GM18498 (cell line): Measurements from ENCODE around the gene GJA5.

ENCODE experiments used
- ATAC-seq: cut with Tn5 transposase; IDR thresholded peaks from one replicate; pipeline ENCODE4 v1.9.1; 2021; ENCODE audit warnings: mild to moderate bottlenecking, moderate library complexity; ENCODE audit not compliant: unreplicated experiment

Gene GJA5

DNA sequence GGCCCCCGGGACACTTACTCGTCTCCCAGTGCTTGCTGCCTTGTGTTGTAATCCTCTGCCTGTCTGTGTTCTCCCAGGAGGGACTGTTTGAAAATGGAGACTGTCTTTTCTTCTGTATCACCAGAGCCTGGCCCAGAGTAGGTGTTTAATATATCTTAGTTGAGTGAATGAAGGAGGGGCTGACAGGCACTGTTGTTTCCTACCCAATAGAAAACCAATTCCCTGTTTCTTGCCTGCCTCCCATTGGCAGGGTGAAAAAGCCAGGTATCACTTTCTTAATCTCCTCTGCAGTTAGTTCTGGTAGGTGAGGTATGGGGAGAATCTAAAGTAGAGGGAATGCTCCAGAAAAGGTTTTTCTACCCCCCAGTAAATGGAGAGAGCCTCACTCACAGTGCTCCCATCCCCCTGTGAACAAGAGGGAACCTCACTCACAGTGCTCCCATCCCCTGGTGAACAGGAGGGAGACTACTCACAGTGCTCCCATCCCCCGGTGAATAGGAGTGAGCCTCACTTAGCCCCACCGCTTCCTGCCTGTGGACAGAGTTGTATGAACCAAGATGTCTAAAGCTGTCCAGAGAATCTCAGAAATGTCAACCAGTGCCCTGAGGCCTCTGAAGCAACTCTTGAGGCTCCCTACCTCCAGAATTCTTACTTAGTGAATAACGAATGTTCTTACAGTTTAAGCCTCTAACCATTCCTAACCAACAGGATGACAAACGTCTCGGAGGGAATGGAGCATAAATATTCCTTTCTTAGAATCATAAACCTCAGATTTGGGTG, at the start of gene GJA5:
GJA5 (minus strand) TSS at position 122 of the 780 bp plus-strand sequence. CDS start 1,364 bp downstream, outside the sequence.
- ATAC-seq, result no peak

GRCh38 chr1:147809236-147809635, 48.8 kb upstream of the GJA5 start:
- ATAC-seq, result no peak

- no peak for ATAC-seq
These were observed 47.6 kb upstream of the GJA5 start for GRCh38 chr1:147808025-147808424.

DNA sequence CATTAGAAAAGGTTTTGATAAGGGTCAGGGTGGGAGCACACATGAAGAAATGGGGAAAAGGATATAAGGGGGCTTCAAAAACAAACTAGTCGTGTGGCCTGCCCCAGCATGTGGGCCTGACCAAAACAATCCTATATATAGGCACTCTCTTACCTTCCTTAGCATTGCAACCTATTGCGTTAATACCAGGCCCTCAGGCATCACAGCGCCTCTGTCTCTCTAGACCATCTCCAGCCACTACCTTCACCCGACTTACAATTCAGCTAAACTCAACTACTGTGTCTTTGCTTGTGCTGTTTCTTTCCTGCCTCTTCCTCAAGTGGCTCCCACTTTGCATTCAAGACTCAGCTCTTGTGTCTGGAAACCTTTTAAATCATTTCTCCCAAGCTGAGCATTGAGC, 47.0 kb upstream of the GJA5 start:
- ATAC-seq, result no peak

GRCh38 chr1:147804942-147805723, 44.7 kb upstream of the GJA5 start:
- no peak for ATAC-seq

DNA sequence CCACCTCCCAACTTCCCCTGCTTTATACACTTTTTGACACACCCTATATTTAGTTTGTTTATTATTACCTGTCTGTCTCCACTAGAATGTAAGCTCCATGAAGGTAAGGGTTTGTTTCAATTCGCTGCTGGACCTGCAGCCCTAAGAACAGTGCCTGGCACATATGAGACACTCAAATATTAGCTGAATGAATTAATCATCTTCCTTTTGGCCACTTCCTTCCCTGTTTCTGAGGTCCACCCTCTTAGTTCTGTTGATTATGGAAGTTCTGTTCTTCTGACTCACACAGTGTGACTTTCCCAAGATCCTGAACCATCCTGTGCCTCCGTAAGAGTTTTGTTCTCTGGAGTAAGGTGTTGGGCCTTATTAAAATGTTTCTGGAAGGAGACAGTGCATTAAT, 40.4 kb upstream of the GJA5 start:
- no peak for ATAC-seq

DNA sequence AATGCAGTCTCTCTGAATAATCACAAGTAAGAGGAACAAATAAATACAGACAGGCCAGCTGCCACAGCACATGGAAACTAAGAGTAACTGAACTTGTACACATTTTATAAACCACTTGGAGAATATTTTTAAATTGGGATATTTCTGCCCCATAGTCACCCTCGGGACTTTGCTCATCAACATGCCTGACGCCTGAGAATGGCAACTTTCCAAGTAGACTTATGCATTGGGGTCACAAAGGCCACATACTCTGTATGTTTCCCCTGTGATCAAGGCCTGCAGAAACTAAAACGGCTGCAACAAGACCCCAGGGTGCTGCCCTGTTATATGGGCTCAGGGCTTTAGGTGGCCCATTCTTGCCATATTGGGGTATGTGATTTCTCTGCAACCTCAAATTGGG, 38.3 kb upstream of the GJA5 start:
- ATAC-seq, result no peak

DNA sequence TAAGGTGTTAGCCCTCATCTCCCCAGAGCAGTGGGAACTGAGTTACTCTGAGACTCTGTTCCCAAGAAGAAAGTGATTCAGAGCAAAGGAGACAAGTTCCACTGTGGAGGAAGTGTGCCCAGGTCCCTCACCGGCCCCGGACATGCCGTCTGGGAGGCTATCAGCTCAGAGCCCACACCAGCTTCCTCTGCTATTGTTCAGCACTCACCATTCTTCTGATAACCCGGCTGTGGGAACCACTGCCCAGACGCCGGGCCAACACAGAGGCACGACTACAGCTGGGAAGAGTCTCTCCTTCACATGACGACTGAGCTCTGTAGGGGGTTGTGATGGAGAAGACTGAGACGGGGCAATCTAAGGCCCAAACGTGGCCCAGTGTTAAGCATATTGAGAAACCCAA, 34.2 kb upstream of the GJA5 start:
- ATAC-seq, result no peak

- ATAC-seq, result no peak
These were observed 31.5 kb upstream of the GJA5 start for GRCh38 chr1:147791876-147792275.

GRCh38 chr1:147787765-147788164, 27.4 kb upstream of the GJA5 start:
- no peak for ATAC-seq

DNA sequence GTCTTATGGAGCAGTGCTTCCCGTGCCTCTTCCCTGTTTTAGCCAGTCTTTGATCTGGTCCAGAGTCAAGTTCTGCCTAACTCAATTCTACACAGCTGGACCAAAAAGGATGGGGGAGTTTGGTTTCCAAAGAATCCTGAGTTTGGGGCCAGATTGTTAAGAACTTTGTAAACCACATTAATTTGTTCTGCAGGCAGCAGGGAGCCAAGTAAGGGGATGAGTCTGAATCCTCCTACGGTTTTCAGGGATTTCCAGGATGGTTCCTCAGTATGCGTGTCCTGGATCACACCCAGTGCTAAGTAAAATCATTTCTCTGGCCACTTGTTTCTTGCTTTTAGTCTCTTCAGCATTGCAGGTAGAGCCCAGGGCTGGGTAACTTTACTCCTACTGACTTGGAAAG, 26.1 kb upstream of the GJA5 start:
- ATAC-seq, result no peak

DNA sequence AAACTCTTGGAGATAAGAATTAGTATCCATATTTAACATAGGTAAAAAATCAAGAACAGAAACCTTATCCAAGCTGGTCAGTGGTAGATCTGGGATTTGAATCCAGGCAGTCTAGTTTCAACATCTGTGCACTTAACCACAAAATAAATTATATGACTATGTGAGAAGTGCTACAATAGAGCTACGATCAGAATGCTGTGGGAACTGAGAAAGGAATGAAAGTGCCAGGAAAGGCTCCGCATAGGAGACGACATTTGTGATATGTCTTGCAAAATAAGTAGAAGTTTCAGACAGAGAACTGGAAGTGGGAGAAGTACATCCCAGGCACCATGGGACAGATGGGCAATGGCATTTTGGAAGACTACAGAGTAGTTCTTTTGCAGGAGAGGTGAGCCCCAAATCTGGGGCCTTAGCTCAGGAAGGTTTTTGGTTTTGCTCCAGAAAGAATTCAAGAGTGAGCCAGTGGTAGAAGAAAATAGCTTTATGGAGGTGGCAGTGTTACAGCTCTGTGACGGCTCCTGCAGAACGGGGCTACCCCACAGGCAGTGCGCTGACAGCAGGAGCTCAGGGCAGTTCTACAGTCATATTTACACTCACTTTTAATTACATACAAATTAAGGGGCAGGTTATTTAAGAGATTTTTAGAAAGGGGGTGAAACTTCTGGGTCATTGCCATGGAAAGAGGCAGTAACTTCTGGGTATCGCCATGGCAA, 25.5 kb upstream of the GJA5 start:
- ATAC-seq, result no peak

- no peak for ATAC-seq
These were observed 24.5 kb upstream of the GJA5 start for GRCh38 chr1:147784941-147785340.

GRCh38 chr1:147781056-147781471, 20.7 kb upstream of the GJA5 start:
- ATAC-seq, result no peak

DNA sequence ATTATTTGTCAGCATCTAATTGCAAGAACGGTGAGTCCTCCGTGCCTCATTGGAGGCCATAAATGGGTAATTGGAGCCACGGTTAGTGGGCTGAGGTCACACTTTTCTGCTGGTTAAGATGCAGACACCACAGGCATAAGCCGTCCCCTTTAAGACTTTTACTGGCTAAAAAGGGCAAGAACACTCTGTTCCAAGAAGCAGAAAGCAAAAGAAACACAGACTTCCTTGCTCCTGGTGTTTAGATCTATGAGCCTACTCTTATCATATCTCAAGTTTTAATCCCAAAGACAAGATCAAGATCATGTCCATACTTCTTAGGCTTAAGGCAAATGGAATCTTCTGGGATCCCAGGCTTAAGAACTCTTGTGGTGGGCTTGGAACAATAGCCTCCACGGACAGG, 17.3 kb upstream of the GJA5 start:
- ATAC-seq, result no peak

GRCh38 chr1:147773215-147773715, 12.9 kb upstream of the GJA5 start:
- no peak for ATAC-seq

DNA sequence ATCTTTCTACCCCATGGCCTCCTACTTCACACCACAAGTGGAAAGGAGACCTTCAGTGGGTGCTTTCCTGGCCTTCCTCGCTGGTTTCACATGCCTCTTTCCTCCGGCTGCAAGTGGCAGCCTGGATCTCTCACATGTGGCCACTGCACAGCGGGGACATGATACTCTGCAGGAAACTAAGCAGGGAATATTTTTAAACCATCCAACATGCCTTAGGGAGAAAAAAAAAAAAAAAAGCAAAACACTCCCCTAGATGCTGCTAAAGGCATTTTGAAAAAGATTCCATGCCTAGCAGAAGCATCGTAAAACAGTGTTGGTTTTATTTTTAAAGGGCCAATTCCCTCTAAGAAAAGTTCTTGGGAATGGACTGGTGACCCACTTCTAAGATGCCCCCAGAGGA, 12.2 kb upstream of the GJA5 start:
- ATAC-seq, result no peak

- ATAC-seq, result no peak
These were observed 11.1 kb upstream of the GJA5 start for GRCh38 chr1:147771226-147772125.

DNA sequence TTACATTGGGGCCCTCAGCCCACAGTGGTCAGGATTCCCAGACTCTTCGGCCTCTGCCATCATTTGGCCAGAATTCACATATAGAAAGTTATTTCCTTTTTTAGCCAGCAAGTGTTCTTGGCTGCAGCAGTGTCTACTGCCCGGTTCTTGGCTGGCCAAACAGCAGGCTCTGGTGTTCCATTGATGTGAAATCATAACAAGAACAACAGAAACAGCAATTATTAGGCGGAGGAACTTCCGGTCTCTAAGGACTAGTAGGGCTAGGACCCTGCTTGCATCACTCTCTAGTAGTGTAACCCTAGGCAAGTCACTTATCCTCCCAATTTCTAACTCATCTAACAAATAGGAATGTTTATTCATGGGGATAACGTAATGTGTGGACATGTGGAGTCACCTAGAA, 8.7 kb upstream of the GJA5 start:
- ATAC-seq, result no peak

GRCh38 chr1:147768582-147768981, 8.2 kb upstream of the GJA5 start:
- ATAC-seq, result no peak
